Smooth muscle cell (in vitro differentiated cells): ENCODE measurements around the gene PCSK6. TPM values are rescaled to one million over a fixed set of nuclear protein-coding genes. Genes with fewer than 3 reads are reported as not detected.

ENCODE experiments used
- DNase-seq: peaks from one replicate; lab custom pipeline; 2025; ENCODE audit not compliant: unreplicated experiment; lab: John Stamatoyannopoulos, UW
- H2AFZ ChIP-seq: fragments of 200-600 bp; sonication (generic); 2 replicates; pipeline ENCODE4 v1.6.0; 2016; ENCODE audit warnings: antibody characterized with exemption, low read depth, mild to moderate bottlenecking
- H3F3A ChIP-seq: fragments of 200-600 bp; sonication (generic); 2 replicates; pipeline ENCODE4 v1.6.0; 2017; ENCODE audit warnings: antibody characterized with exemption, low read depth
- H3K27ac ChIP-seq: fragments of 200-600 bp; sonication (generic); 2 replicates; pipeline ENCODE4 v1.5.1; 2016; ENCODE audit warnings: low read depth, mild to moderate bottlenecking
- H3K27me3 ChIP-seq: fragments of 200-600 bp; sonication (generic); 2 replicates; pipeline ENCODE4 v1.6.1; 2016; ENCODE audit warnings: low read depth, mild to moderate bottlenecking
- H3K36me3 ChIP-seq: fragments of 200-600 bp; sonication (generic); 2 replicates; pipeline ENCODE4 v1.5.1; 2016; ENCODE audit warnings: low read depth
- H3K4me1 ChIP-seq: fragments of 200-600 bp; sonication (generic); 2 replicates; pipeline ENCODE4 v1.5.1; 2016; ENCODE audit warnings: low read depth
- H3K4me2 ChIP-seq: fragments of 200-600 bp; sonication (generic); 2 replicates; pipeline ENCODE4 v1.6.0; 2016; ENCODE audit warnings: mild to moderate bottlenecking
- H3K4me3 ChIP-seq: fragments of 200-600 bp; sonication (generic); 2 replicates; pipeline ENCODE4 v1.5.1; 2016; ENCODE audit warnings: mild to moderate bottlenecking
- H3K79me2 ChIP-seq: fragments of 200-600 bp; sonication (generic); 2 replicates; pipeline ENCODE4 v1.6.0; 2016; ENCODE audit warnings: low read depth, mild to moderate bottlenecking
- H3K9ac ChIP-seq: fragments of 200-600 bp; sonication (generic); 2 replicates; pipeline ENCODE4 v1.6.0; 2016; ENCODE audit warnings: low read depth
- H3K9me3 ChIP-seq: fragments of 200-600 bp; sonication (generic); replicated peaks from 2 replicates; pipeline ENCODE4 v1.5.1; 2016; ENCODE audit warnings: low read depth
- H4K20me1 ChIP-seq: fragments of 200-600 bp; sonication (generic); 2 replicates; pipeline ENCODE4 v1.6.0; 2016; ENCODE audit warnings: low read depth
- CTCF ChIP-seq: fragments of 200-600 bp; sonication (generic); IDR thresholded peaks from 2 replicates; pipeline ENCODE4 v1.5.1; 2017; ENCODE audit warnings: borderline replicate concordance, mild to moderate bottlenecking, antibody characterized with exemption; ENCODE audit not compliant: insufficient read depth, poor library complexity, severe bottlenecking
- WGBS: methylation state at CpG from one replicate; pipeline ENCODE4 v1.1.7; 2016; ENCODE audit warnings: low lambda C conversion rate; 5-methylcytosine and 5-hydroxymethylcytosine counted together
- polyA plus RNA-seq: library from polyadenylated mRNA; unstranded; fragments of >200 nt; fragmentation: Nextera tagmentation; extraction: Ambion mirVana; gene quantifications from 2 replicates; pipeline ENCODE4 v1.2.1, GENCODE V29; 2016
- total RNA-seq: library from RNA; depleted of rRNA; stranded (reverse); fragments of >200 nt; gene quantifications from 2 replicates; pipeline ENCODE4 v1.2.3, GENCODE V29; 2014

PCSK6 gene
- total and polyA plus RNA-seq, 2 experiments from 2014 or later: 17.5 TPM

DNA sequence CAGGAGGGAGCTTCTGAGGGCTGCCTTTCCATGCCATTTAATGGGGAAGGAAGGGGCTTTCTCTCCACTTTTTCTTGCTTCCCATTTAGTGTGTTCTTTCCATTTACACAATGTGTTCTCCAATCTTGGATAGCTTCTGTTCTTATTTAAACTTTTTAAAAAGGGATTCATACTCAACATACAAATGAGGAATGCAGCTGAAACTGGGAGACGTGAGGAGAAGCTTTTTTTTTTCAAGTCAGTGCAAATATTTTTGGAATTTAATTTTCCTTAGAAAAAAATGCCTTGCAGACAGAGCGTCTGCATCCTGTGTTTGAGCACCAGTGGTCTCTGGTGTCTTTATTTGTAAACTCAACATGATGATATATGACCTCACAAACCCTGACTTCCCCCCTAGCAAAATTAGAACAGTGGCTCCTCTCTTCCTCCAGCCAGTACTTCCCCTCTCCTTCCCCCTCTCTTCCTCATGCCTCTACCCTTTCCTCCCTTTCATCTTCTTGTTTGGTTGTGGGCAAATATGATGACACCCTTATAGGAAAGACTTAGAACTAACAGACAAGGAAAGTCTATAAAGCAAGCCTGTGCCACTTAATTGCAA lies 48.1 kb upstream of the PCSK6 start:
- no peak overlapping the region for H3K4me2 ChIP-seq
- no peak for TF ChIP-seq CTCF
- no peaks in the 10 kb centered on the region for H3K9me3 ChIP-seq
- H3K4me1 ChIP-seq: peaks cover 3% of the 10 kb centered on the region
- no peak overlapping the region for H3K4me3 ChIP-seq
- H3K27ac ChIP-seq: no peak overlapping the region
- H3K36me3 ChIP-seq: no peaks in the 10 kb centered on the region
- no peaks in the 10 kb centered on the region for H3K27me3 ChIP-seq
- no peaks in the 10 kb centered on the region for H4K20me1 ChIP-seq
- no peaks in the 10 kb centered on the region for H3F3A ChIP-seq
- no peak overlapping the region for H2AFZ ChIP-seq
- no peak overlapping the region for H3K9ac ChIP-seq
- no peak for DNase-seq
- WGBS: 24% methylated on average over 2 of the region's 2 CpGs
- no peaks in the 10 kb centered on the region for H3K79me2 ChIP-seq

DNA sequence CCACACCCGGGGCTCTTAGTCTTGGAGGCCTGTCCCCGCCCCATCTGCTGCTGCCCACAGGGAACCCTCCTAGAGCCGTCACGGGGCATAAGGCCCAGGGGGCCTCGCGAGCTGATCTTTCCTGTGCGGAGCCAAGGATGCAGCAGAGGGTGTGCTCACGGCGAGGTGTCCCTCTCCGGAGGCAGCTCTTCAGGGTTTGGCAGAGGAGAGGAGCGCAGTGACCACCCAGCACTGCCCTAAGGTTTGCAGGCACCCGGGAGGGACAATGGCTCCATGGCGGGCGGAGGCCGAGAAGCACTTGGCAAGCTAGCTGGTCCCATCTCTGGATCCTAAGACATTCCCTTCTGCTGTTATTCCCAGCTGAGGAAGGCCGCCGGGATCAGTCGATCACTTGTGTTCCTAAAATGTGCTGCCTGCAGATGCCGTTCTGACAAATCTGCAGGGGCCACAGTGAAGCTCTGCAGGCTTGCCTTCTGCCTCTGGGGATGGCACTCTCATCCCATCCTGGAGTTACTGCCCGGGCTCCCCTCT lies 47.4 kb upstream of the PCSK6 start:
- WGBS: 94% methylated on average over 20 of the region's 20 CpGs
- no peak for TF ChIP-seq CTCF
- Histone ChIP-seq H3K79me2 (no peaks in the 10 kb centered on the region), H3K27ac (no peak overlapping the region), H3K27me3 (no peaks in the 10 kb centered on the region), H2AFZ (no peak overlapping the region), H3K4me1 (peaks cover 3% of the 10 kb centered on the region), H3K36me3 (no peaks in the 10 kb centered on the region), H3K9ac (no peak overlapping the region), H3F3A (no peaks in the 10 kb centered on the region), H3K4me2 (no peak overlapping the region), H4K20me1 (no peaks in the 10 kb centered on the region), H3K4me3 (no peak overlapping the region), H3K9me3 (no peaks in the 10 kb centered on the region)
- DNase-seq: no peak

GRCh38 chr15:101536166-101536874 lies 46.8 kb upstream of the PCSK6 start:
- Histone ChIP-seq H3K27me3 (no peaks in the 10 kb centered on the region), H3K4me1 (peaks cover 3% of the 10 kb centered on the region), H3K4me3 (no peak overlapping the region), H3K4me2 (no peak overlapping the region), H2AFZ (no peak overlapping the region), H3K9me3 (no peaks in the 10 kb centered on the region), H3K9ac (no peak overlapping the region), H4K20me1 (no peaks in the 10 kb centered on the region), H3F3A (no peaks in the 10 kb centered on the region), H3K79me2 (no peaks in the 10 kb centered on the region), H3K27ac (no peak overlapping the region), H3K36me3 (no peaks in the 10 kb centered on the region)
- WGBS: 89% methylated on average over 23 of the region's 24 CpGs
- no peak for TF ChIP-seq CTCF
- DNase-seq: no peak
